Prostate gland (tissue), 2 donors: ENCODE data around the gene IFIT1B.
"Not testable (repeated sequence)": the region's sequence is repeated elsewhere in the genome, so short reads cannot be mapped to it uniquely, and the experiment has no call there.

Experiments
- POLR2AphosphoS5 ChIP-seq: sonication (generic); formaldehyde crosslinking; IDR thresholded peaks from one replicate; pipeline ENCODE4 v1.6.1; 2017; ENCODE audit warnings: antibody characterized with exemption
- TF ChIP-seq, protein P1 (sequence below), 4 experiments: fragments of 200-600 bp in 2 of 4; fragments of 450-650 bp in 2 of 4; sonication (generic) in 2 of 4; IDR thresholded peaks; 1 replicate in 3 of 4; 2 replicates in 1 of 4; pipeline ENCODE4 v1.5.1; 2016 to 2019; ENCODE audit warnings: antibody characterized with exemption in 4 of 4, mild to moderate bottlenecking in 2 of 4, moderate library complexity in 2 of 4

DNA sequence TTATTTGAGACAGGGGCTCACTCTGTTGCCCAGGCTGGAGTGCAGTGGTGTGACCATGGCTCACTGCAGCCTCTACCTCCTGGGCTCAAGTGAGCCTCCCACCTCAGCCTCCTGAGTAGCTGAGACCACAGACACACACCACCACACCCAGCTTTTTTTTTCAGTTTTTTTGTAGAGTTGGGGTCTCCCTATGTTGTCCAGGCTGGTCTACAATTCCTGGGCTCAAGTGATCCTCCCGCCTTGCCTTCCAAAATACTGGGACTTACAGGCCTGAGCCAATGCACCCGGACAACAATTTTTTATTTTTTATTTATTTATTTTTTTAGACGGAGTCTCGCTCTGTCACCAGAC, 13.3 kb downstream of the IFIT1B start:
- TF ChIP-seq, protein P1, sequence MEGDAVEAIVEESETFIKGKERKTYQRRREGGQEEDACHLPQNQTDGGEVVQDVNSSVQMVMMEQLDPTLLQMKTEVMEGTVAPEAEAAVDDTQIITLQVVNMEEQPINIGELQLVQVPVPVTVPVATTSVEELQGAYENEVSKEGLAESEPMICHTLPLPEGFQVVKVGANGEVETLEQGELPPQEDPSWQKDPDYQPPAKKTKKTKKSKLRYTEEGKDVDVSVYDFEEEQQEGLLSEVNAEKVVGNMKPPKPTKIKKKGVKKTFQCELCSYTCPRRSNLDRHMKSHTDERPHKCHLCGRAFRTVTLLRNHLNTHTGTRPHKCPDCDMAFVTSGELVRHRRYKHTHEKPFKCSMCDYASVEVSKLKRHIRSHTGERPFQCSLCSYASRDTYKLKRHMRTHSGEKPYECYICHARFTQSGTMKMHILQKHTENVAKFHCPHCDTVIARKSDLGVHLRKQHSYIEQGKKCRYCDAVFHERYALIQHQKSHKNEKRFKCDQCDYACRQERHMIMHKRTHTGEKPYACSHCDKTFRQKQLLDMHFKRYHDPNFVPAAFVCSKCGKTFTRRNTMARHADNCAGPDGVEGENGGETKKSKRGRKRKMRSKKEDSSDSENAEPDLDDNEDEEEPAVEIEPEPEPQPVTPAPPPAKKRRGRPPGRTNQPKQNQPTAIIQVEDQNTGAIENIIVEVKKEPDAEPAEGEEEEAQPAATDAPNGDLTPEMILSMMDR (IDR thresholded peaks at IDR 0.05): not testable (repeated sequence)
- TF ChIP-seq POLR2AphosphoS5: not testable (repeated sequence)
